Mononuclear cell (primary cell): ENCODE measurements around the gene ONECUT1. TPM values are rescaled to one million over a fixed set of nuclear protein-coding genes. Genes with fewer than 3 reads are reported as not detected.
A peak's percentile ranks its signal among the peaks of the same experiment; 100 is the strongest.

Experiments used
- H3K27me3 ChIP-seq: 2 replicates; pipeline ENCODE4 v1.6.0; 2011; ENCODE audit warnings: low read length, control low read depth; ENCODE audit not compliant: insufficient read depth
- H3K4me1 ChIP-seq: 2 replicates; pipeline ENCODE4 v1.5.1; 2011; ENCODE audit warnings: mild to moderate bottlenecking, low read length, control low read depth; ENCODE audit not compliant: insufficient read depth
- H3K4me3 ChIP-seq: 2 replicates; pipeline ENCODE4 v1.5.1; 2011; ENCODE audit warnings: mild to moderate bottlenecking, low read length, moderate library complexity
- H3K9me3 ChIP-seq: 2 replicates; pipeline ENCODE4 v1.5.1; 2011; ENCODE audit warnings: low read depth, mild to moderate bottlenecking, control low read depth, low read length
- total RNA-seq: library from RNA; depleted of rRNA; stranded (reverse); fragments of >200 nt; gene quantifications from one replicate; pipeline ENCODE4 v1.2.3, GENCODE V29; 2012

Gene ONECUT1
- total RNA-seq, 1 donor: 0.10 TPM

DNA sequence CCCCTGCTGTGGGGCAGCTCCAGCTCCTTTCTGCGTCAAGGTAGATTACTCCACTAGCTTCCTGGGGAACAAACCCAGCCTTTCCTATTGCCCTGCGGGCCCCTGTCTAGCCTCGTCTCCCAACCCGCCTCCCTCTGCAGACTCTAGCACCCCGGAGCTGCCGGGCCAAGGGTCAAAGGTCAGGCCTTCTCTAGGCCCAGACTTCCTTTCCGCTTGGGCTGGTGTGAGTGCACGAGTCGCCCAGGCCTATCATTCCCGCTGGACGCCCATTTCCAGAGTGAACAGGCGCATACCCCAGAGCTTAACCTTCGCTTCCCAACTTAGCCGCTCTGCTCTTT is 11.6 kb upstream of the ONECUT1 start:
- Histone ChIP-seq H3K9me3 (no peaks in the 10 kb centered on the region), H3K4me1 (peaks cover 34% of the 10 kb centered on the region), H3K4me3 (no peak overlapping the region), H3K27me3 (peaks cover 94% of the 10 kb centered on the region)

DNA sequence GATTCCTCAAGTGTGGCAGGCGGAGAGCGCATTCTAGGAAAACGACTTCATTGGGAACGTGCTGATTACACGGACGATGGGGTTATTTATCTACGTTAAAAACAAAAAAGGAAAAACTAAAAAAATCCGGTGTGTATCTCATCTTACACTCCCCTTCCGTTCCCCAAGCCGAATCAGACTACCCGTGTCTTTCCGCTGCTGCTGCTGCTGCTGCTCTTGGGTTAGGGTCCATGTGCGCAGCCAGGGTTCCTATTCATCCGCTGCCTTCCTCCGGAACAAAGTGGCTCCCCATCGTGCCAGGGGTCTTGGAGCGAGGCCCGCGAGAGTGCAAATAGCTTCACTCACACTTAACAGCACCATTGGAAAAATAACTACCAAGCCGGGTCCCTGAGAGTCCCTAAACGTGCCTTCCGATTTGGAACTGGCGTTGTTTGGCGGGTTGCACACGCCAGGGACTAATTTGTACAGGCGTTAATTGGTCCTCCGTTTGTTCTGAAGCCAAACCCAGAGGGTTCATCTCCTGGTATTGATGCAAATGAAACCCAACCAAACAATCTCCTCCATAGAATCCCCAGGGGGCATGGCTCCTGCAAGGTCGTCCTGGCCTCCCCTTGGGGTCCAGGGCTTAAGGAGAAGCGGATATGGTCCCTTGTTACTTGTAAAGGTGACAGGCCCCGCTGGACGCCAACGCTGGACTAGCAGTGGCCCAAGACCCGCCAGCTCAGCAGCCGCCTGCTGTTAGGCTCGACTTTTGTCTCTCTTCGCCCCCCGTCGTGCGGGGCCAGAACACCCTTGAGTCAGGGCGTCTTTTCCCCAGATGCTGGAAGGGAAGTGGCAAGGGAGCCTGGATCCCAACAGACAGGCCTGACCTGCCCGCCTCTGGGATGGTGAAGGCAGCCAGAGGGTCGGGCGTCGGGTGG is 11.0 kb upstream of the ONECUT1 start:
- no peaks in the 10 kb centered on the region for H3K9me3 ChIP-seq
- H3K27me3 ChIP-seq: peaks cover 94% of the 10 kb centered on the region
- H3K4me3 ChIP-seq: no peak overlapping the region
- peaks cover 32% of the 10 kb centered on the region for H3K4me1 ChIP-seq

DNA sequence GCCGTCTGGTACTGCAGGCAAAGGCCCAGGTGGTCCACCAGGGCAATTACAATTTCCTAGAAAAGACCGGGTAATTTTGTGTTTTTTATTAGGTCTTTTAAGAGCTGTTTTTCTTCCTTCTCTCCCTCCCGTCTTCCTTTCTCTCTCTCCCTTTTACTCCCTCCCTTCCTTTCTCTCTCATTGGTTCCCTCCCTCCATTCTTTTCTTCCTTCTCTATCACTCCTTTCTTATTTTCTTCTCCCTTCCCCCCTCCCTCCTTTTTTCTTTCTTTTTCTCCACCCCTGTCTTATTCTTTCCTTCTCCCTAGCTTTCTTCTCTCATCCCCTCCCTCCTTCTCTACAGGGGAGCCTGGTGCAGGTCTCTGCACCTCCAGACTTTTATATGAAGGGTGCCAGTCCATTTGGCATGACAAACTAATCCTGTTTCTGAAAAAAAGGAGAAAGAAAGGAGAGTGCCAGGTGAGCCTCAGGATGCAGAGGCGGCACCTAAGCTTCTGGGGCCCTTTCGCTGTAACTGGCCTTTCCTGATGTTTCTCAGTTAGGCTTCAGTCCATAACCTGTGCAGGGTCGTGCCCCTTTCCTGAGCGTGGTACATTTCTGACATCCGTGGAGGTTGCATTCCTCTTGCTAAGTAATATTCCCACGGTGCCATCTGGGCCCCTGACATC is 9.1 kb upstream of the ONECUT1 start:
- Histone ChIP-seq H3K4me1 (peaks cover 16% of the 10 kb centered on the region), H3K9me3 (no peaks in the 10 kb centered on the region), H3K27me3 (peaks cover 97% of the 10 kb centered on the region), H3K4me3 (no peak overlapping the region)

DNA sequence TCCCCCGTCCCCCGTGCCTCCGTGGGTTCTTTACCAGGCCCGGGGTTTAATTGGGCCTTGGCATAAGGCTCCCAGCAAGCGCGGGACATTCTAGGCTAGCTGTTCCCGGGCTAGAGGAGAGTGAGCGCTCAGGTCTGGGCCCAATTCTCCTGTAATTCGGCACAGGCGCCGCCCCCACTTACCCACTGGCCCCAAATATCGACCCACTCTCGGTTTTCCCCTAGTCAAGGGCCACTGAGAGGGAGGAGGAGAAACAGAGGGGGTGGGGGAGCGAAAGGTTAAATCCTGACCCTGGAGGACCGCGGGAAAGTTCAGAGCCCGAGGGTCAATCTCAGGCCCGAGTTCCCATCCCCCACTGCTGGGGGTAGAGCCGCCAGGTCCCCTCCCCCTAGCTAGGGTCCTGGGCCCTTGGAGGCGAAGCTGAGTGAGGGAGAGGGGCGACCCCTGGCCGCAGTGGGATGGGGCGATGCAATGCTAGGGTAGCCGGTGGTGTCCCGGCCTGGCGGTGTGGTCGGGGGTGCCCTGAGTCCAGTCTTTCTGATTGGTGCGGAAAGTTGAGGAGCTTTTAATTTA is 8.5 kb upstream of the ONECUT1 start:
- H3K4me3 ChIP-seq: no peak overlapping the region
- H3K4me1 ChIP-seq: peaks cover 11% of the 10 kb centered on the region
- H3K27me3 ChIP-seq: peaks cover 100% of the 10 kb centered on the region
- no peaks in the 10 kb centered on the region for H3K9me3 ChIP-seq

DNA sequence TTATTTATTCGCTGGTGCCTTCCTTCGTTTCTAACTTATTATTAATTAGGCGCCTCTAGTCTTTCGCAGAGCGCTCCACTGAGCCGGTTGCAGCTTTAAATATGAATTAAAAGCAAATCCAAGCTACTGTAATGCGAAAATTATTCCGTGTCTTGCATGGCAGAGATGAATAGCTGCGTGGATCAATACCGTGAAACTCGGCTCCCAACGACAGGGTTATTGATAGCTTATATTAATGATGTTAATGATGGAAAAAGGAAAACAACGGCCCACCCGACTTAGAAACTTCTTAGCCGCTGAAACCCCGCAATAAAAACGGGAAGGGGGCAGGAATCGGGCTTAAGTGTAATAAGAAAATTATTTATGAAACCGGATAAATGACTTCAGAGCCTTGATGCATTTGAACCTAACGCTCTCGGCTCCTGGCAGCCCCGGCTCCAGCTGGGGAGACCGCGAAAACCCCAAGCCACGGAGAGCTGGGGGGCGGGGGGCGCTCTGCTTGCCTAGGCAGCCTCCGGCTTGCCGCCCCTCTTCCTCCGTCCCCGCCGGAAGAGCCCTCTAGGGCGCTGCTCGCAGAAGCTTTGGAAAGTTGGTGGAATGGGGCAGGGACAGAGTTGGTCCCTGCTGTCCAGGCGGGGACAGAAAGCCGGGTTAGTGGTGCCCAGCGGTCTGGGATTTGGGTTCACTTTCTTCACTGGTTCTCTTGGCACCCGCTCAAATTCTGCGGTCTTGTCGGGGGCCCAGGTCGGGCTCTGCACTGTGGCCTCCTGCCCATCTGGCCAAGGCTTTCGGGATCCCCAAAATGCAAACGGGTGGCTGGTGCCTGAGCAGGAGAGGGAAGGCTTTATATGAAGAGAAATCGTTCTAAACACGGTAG is 7.7 kb upstream of the ONECUT1 start:
- Histone ChIP-seq H3K4me3 (no peak overlapping the region), H3K9me3 (no peaks in the 10 kb centered on the region), H3K27me3 (peaks cover 100% of the 10 kb centered on the region), H3K4me1 (peaks cover 8% of the 10 kb centered on the region)

DNA sequence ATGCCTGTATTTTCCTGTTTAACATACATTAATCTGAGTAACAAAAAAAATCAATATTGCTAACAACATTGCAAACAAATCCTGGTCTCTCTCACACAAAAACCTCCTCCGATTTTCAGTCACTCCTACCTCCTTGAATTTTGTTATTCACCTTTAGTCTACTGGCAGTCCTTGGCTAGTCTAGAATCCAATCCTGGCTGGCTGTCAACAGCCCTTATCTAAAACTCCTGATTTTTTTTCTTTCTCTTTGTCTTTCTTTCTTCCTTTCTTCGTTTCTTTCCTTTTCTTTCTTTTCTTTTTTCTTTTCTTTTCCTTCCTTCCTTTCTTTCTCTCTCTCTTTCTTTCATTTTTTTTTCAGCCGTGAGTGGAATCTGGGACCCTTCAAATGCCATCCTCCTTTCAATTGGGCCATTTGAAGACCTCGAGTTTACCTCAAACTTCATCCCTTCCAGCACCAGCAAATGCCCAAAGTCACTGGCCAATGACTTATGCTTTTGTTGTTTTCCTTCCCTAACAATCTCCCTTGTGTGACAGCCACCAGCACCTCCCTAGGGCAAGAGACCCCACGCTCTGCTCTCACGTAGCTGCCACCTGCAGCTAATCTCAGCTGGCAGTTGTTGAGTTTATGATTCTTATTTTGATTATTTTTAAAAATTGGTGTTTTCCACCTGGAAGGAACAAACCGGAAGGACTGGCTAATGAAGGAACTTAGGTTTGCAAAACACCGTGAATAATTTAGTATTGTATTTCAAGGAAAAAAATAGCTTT is 6.8 kb upstream of the ONECUT1 start:
- Histone ChIP-seq H3K9me3 (no peaks in the 10 kb centered on the region), H3K27me3 (peaks cover 100% of the 10 kb centered on the region), H3K4me1 (peaks cover 8% of the 10 kb centered on the region), H3K4me3 (no peak overlapping the region)

DNA sequence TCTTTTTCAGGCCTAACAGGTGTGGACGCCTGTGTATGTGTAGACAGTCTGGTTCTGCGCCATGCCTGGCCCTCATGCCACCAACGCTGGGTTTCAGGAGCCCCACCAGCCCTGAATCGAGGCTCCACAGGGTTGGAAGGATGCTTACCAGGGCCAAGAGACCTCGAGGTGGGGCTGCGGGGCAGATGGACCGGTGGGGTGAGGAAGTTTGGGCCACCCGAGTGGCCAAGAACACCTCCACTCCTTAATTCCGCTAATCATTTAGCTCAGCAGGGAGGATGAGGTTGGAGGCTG is 6.0 kb upstream of the ONECUT1 start:
- peaks cover 100% of the 10 kb centered on the region for H3K27me3 ChIP-seq
- peaks cover 8% of the 10 kb centered on the region for H3K4me1 ChIP-seq
- H3K9me3 ChIP-seq: no peaks in the 10 kb centered on the region
- no peak overlapping the region for H3K4me3 ChIP-seq

DNA sequence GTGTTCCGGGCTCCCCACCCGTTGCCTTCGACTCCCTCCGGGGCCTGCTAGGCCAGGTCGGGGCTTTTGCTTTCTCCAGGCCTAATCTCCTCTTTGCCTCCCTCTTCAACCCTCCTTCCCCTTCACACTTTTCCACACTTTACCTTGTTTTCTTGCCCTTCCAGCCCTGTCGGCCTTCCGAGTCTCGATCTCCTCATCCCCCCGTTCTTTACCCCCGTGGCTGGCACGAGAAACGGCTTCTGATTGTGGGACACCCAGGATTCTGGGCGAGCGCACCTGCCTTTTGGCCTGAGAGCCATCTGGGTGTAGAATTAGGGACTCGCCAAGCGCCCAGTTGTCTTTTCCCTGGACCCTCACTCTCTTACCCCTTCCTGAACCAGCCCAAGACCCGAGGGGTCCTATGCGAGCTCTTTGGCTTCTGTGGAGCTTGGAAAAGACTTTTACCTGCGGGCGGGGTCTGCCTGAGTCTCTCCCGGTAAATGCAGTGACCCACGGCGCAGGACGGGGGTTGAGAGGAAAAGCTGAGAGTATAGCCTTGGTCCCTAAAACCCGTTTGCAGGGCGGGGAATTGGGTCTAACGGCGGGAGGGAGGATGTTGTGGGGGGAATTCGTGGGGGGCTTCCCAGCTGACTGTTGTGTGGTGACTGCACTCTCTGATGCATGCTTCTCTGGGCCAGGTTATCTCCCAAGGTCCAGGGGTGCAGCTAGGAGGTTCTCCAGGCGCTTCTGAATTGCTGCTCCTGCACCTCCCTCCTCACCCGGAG is 5.5 kb upstream of the ONECUT1 start:
- H3K27me3 ChIP-seq: peaks cover 99% of the 10 kb centered on the region
- no peak overlapping the region for H3K4me3 ChIP-seq
- H3K4me1 ChIP-seq: peaks cover 12% of the 10 kb centered on the region
- H3K9me3 ChIP-seq: no peaks in the 10 kb centered on the region

DNA sequence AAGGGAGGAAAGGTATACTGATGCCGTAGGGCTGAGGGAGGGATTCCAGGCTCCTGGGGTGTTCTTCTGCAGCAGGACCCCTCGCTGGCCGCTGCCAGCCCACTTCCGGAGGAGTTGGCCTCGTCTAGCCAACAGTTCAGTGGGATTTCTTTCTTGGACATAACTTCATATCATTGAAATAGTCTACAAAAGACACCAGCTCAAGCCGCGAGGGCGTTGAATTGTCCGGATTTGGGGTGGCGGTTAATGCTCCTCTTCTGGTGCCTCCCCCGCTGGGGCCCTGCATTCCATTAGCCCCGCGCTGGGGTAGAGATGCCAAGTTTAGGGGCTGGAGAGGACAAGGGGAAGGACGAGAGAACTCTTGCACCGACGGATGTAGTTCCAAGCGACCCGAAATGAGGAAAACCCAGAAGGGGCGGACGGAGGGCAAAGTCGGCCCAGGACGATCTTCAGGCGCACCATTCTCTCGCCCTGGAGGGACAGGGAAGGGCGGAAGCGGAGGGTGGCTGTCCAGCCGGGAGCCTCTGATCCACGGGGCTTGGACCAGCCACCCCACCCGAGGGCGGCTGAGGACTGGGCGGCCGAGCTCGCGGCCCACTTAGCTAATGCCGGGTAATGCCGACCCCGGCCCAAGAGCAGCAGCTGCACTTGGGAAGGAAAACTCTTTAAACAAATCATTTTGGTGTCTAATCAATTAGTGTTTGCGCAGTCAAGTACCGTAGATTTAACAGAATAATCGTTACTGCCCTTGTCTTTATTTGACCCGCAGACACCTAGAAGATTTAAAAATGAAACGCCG is 4.7 kb upstream of the ONECUT1 start:
- no peak overlapping the region for H3K4me3 ChIP-seq
- peaks cover 16% of the 10 kb centered on the region for H3K4me1 ChIP-seq
- no peaks in the 10 kb centered on the region for H3K9me3 ChIP-seq
- H3K27me3 ChIP-seq: peaks cover 93% of the 10 kb centered on the region

DNA sequence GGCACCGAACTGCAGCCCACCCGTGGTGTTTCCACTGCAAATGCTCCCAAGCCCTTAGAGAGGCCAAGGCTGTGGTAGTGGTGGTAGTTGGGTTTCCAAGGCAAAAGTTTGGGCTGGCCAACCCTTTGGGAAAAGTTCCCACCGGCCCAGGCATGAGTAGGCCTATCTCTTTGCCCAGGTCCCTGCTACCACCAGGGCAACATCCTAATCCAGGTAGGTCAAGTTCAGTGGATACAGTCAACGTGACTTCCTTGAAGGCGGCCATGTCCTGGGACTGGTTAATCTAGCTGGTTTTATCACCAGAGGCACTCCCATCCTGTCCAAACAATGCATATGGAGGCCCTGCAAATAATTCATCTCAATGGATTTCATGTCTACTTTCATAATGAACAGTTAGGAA is 1.6 kb upstream of the ONECUT1 start:
- peaks cover 91% of the 10 kb centered on the region for H3K27me3 ChIP-seq
- H3K4me1 ChIP-seq: peaks cover 22% of the 10 kb centered on the region
- H3K4me3 ChIP-seq: no peak overlapping the region
- no peaks in the 10 kb centered on the region for H3K9me3 ChIP-seq

DNA sequence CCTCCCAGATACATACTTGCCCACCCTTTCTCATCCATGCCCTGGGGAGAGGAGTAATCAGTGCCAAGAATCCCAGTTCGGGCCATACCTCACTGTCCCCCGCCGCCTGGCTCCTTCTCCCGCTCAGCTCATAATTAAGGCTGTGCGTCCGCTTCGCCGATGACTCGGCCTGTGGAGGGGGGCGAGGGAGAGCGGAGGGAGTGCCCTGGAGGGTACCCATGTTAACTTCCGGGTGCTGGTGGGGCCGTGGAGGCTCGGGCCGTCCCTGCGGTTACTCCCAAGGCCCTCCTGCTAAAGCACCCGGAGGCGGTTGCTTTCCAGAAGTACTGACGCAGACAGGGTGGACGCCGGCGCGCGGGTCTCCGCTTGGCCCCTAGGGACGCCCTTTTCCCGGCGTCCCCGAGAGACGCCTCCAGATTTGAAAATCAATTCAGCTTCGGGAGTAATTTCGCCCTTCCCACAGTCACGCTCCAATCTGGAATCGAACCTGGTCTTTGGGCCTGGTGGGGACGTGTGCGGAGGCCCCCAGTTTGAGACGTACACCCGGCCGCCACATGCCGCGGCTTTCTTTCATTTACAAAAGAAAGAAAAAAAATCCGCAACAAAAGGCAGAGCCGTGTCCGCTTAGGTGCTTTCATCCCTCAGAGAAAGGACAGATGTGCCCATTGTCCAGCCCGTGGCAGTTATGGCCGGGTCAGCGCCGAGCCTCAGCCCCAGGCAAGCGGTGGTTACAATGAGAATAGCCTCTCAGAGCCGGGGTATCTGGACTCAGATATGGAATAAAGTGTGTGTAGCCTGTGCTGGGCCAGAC is 1.0 kb upstream of the ONECUT1 start:
- Histone ChIP-seq H3K27me3 (peaks cover 89% of the 10 kb centered on the region), H3K4me1 (peaks cover 22% of the 10 kb centered on the region), H3K9me3 (no peaks in the 10 kb centered on the region), H3K4me3 (no peak overlapping the region)

DNA sequence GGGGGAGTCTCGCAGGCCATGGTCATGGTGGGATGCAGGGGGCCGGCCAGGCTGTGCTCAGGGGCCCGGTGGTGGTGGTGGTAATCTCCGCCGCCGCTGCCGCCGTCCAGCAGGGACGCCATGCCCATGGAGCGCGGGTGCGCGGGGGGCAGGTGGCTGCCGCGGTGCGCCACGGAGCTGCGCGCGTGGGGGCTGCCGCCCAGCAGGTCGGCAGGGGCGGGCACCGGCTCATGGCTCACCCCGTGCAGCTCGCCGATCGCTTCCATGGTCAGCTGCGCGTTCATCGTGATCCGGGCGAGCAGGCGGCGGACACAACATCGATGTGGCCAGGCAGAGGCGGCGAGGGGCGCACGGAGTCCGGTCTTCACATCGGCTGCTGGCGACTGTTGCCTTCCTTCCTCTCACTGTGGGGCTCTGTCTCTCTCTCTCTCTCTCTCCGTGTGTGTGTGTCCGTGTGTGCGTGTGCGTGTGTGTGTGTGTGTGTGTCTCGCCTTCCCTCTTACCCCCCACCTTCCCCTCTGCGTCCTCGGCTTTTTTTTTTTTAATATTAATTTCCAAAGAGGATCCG is 451 bp downstream of the ONECUT1 start:
- Histone ChIP-seq H3K27me3 (peaks cover 89% of the 10 kb centered on the region), H3K4me3 (peak overlapping the region; percentile 24), H3K9me3 (no peaks in the 10 kb centered on the region), H3K4me1 (peaks cover 25% of the 10 kb centered on the region)
